ENCODE data around the gene NKX1-1. TPM values are rescaled to one million over a fixed set of nuclear protein-coding genes. Genes with fewer than 3 reads are reported as not detected.

The NKX1-1 gene
- total and polyA plus RNA-seq, 2 donors (not counting 1 experiment from before 2014, with no cell fraction given): not detected

DNA sequence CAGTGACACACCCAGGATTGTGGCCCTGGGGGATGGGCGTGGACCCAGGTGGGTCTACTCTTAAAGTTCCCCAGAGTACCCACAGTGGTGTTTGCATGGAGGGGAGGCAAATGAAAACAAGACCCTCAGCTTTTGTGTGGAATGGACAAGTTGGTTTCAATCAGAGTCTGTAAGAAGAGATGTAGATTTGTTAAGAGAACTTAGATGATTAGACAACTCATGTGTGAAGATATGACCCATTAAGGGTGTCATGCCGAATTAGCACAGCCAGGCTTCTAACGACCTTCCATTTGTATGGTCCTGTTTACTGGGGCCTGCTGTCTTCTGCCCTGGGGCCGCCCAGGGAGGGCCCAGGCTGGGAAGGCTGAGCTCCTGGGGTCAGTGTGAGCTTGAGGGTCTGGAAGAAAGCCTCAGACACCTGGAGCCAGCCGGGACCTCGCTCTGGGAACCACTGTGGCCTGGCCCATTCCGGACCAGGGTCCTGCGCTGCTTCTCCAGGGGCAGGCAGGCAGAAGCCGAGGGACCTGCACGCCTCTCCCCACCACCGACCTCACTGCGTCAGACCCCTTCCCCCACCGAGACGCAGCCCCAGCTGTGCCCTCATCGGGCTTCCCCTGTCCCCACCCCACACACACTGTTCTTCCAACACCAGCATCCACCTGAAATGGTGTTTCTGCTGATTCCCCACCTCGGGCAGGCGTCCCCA is 38.9 kb downstream of the NKX1-1 start:
- Histone ChIP-seq H3K4me2 (ENCODE audit: extremely low read depth, insufficient read depth, low read length) (no peak overlapping the region), H3K9me3 (ENCODE audit: control insufficient read depth, insufficient read depth, low read depth, low read length) (no peaks in the 10 kb centered on the region), H3K27ac (ENCODE audit: insufficient read depth, low read length) (no peak overlapping the region), H3K27me3 (ENCODE audit: control insufficient read depth, insufficient read depth, low read length) (no peaks in the 10 kb centered on the region), H2AFZ (ENCODE audit: low read length) (no peak overlapping the region), H3K79me2 (ENCODE audit: control insufficient read depth, insufficient read depth, low read length) (no peaks in the 10 kb centered on the region), H3K4me1 (ENCODE audit: control insufficient read depth, extremely low read depth, insufficient read depth, low read length) (no peaks in the 10 kb centered on the region), H3K9ac (ENCODE audit: insufficient read depth, low read length) (no peak overlapping the region), H4K20me1 (ENCODE audit: control insufficient read depth, extremely low read depth, insufficient read depth, low read length) (no peaks in the 10 kb centered on the region), H3K36me3 (ENCODE audit: control insufficient read depth, insufficient read depth, low read length) (peaks cover 5% of the 10 kb centered on the region), H3K4me3 (replicated peaks in 1 of 4; ENCODE audit: control extremely low read depth in 1 of 4, insufficient read depth in 1 of 4, low read depth in 3 of 4, low read length in 4 of 4) (no peak overlapping the region)
- TF ChIP-seq, protein P1, sequence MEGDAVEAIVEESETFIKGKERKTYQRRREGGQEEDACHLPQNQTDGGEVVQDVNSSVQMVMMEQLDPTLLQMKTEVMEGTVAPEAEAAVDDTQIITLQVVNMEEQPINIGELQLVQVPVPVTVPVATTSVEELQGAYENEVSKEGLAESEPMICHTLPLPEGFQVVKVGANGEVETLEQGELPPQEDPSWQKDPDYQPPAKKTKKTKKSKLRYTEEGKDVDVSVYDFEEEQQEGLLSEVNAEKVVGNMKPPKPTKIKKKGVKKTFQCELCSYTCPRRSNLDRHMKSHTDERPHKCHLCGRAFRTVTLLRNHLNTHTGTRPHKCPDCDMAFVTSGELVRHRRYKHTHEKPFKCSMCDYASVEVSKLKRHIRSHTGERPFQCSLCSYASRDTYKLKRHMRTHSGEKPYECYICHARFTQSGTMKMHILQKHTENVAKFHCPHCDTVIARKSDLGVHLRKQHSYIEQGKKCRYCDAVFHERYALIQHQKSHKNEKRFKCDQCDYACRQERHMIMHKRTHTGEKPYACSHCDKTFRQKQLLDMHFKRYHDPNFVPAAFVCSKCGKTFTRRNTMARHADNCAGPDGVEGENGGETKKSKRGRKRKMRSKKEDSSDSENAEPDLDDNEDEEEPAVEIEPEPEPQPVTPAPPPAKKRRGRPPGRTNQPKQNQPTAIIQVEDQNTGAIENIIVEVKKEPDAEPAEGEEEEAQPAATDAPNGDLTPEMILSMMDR (conservative IDR thresholded peaks at IDR 0.05 in 1 of 2, IDR thresholded peaks at IDR 0.05 in 1 of 2; ENCODE audit: low read depth in 1 of 2, low read length in 2 of 2): no peak
- no peak for TF ChIP-seq EZH2 (IDR thresholded peaks at IDR 0.05; ENCODE audit: low read length, missing control alignments)
- DNase-seq (ENCODE audit: low read depth in 2 of 2): no peak

DNA sequence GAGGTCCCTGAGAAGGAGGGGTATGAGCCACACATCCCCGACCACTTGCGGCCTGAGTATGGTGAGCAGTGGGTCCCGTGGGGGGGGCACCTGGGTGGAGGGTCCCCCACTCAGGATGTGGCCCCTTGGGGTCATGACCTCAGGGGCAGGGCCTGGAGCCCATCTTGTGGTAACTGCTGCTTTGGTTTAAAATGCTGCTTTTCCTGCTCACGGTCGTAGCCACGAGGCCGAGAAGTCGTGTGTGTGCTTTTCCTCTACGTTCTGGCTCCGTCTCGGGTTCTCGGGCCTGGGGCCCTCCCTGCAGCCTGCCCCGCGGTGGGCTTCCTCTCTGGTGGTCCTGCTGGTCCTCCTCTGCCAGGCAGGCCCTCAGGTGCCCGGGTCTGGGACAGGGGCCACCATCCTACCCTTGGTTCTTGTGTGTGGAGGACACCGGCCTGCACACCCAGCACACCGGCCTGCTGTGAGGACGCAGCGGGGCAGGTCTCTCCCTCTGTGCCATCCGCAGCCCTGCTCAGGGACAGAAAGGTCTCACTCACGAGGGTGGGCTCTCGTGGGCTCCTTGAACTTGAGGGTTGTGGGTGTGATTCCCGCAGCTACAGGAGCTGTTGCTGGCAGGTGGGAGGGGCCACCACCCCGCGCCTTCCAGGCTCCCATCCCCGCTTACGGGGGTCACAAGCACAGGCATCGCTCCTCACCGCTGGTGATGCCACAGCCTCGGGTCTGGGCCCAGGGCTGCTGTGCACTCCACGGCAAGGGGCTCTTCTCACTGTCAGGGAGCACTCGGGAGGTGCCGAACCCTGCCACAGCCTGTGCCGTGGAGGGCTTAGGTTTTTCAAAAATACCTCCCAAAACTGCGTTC is 39.6 kb downstream of the NKX1-1 start:
- Histone ChIP-seq H3K9me3 (ENCODE audit: control insufficient read depth, insufficient read depth, low read depth, low read length) (no peaks in the 10 kb centered on the region), H3K36me3 (ENCODE audit: control insufficient read depth, insufficient read depth, low read length) (peaks cover 5% of the 10 kb centered on the region), H3K4me3 (replicated peaks in 1 of 4; ENCODE audit: control extremely low read depth in 1 of 4, insufficient read depth in 1 of 4, low read depth in 3 of 4, low read length in 4 of 4) (no peak overlapping the region), H2AFZ (ENCODE audit: low read length) (no peak overlapping the region), H3K27ac (ENCODE audit: insufficient read depth, low read length) (no peak overlapping the region), H4K20me1 (ENCODE audit: control insufficient read depth, extremely low read depth, insufficient read depth, low read length) (no peaks in the 10 kb centered on the region), H3K4me1 (ENCODE audit: control insufficient read depth, extremely low read depth, insufficient read depth, low read length) (no peaks in the 10 kb centered on the region), H3K4me2 (ENCODE audit: extremely low read depth, insufficient read depth, low read length) (no peak overlapping the region), H3K9ac (ENCODE audit: insufficient read depth, low read length) (no peak overlapping the region), H3K79me2 (ENCODE audit: control insufficient read depth, insufficient read depth, low read length) (no peaks in the 10 kb centered on the region), H3K27me3 (ENCODE audit: control insufficient read depth, insufficient read depth, low read length) (no peaks in the 10 kb centered on the region)
- DNase-seq (ENCODE audit: low read depth in 2 of 2): no peak
- TF ChIP-seq, protein P1 (conservative IDR thresholded peaks at IDR 0.05 in 1 of 2, IDR thresholded peaks at IDR 0.05 in 1 of 2; ENCODE audit: low read depth in 1 of 2, low read length in 2 of 2): no peak
- no peak for TF ChIP-seq EZH2 (IDR thresholded peaks at IDR 0.05; ENCODE audit: low read length, missing control alignments)
